HG02981 (cell line): ENCODE results near the gene CAMLG.
"Not testable (repeated sequence)": the region's sequence is repeated elsewhere in the genome, so short reads cannot be mapped to it uniquely, and the experiment has no call there.

Experiments used
- ATAC-seq: cut with Tn5 transposase; IDR thresholded peaks from one replicate; pipeline ENCODE4 v1.9.1; 2021; ENCODE audit warnings: mild to moderate bottlenecking, moderate library complexity; ENCODE audit not compliant: unreplicated experiment

Gene CAMLG

DNA sequence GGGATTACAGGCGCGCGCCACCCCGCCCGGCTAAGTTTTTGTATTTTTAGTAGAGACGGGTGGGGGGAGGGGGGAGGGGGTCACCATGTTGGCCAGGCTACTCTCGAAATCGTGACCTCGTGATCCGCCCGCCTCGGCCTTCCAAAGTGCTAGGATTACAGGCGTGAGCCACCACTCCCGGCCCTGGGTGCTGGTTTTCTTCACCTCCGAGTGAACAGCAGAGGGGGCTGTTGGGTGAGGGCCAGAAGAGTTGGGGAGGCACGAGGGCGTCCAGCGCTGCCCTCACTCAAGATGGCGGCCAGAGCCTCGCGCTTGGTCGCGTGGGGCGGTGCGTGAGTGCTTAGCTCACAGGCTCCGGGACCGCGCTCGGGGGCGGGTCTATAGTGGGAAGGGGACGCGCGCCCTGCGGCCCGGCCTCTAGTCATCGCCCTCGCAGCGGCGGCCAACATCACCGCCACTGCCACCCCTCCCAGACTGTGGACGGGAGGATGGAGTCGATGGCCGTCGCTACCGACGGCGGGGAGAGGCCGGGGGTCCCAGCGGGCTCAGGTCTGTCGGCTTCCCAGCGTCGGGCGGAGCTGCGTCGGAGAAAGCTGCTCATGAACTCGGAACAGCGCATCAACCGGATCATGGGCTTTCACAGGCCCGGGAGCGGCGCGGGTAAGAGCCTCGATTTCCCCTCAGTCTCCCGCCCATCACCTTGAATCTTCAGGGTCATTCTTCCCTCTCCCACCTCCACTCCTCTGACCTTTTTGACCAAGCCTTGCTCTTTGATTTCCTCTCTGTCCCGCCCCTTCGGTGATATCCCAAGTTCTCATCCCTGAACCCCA, at the start of gene CAMLG:
Gene CAMLG, plus strand, starts transcription at position 416 of the 830 bp plus-strand sequence. Its CDS starts 73 bp downstream, at position 489.
- peak; percentile 96 for ATAC-seq

DNA sequence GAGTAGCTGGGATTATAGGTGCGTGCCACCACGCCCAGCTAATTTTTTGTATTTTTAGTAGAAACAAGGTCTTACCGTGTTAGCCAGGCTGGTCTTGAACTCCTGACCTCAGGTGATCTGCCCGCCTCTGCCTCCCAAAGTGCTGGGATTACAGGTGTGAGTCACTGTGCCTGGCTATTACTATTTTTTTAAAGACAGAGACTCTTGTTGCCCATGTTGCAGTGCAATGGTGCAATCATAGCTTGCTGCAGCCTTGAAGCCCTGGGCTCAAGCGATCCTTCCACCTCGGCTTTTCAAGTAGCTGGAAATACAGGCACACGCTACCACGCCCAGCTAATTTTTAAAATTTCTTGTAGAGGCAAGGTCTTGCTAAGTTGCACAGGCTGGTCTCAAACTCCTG, 48.2 kb upstream of the CAMLG start:
- ATAC-seq, result not testable (repeated sequence)

DNA sequence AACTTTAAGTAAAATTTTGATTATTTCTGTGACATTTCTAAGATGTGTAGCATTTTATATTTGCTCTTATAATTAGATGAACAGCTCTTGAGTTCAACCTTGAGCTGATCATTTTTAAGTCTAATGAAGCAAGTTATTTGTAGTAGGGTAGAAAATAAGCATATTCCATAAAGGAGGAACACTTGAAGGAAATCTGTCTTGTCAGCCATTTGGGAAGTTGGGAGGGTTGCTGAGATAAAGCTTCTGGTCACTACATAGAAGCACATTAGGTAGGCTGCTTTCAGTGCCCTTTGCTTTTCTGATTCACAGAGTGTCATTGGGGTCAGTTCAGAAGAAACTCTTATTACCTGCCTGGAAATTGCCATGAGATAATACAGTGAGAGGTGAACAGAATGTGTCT, 45.6 kb upstream of the CAMLG start:
- ATAC-seq, result no peak

DNA sequence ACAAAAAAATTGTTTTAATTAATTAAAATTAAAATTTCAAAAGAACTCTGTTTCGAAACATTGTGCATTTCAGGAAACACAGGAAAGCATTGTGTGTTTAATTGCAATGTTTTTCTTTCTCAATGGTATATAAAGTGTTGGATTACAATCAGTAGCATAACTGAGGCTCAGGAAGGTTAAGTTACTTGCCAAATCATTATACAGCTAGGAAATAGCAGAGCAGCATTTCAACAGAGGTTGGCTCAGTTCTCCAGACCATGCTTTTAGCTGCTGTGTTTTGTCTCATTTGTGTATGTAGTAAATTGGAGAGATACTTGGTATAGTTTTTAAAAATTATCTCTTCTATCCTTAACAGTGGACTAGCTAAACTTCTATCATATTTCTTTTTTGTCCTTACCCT, 30.0 kb upstream of the CAMLG start:
- ATAC-seq, result no peak

DNA sequence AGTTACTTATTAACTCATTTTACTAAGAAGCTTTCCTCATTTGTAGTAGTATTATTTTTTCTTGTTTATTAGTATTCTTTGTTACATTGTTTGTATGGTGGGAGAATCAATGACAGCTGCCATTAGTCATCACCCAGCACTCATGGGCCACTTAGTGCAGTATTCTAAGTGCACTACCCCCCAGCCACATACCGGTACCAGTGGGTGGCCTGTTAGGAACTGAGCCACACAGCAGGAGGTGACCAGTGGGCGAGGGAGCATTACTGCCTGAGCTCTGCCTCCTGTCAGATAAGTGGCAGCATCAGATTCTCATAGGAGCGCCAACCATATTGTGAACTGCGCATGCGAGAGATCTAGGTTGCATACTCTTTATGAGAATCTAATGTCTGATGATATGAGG, 24.2 kb upstream of the CAMLG start:
- ATAC-seq, result no peak

DNA sequence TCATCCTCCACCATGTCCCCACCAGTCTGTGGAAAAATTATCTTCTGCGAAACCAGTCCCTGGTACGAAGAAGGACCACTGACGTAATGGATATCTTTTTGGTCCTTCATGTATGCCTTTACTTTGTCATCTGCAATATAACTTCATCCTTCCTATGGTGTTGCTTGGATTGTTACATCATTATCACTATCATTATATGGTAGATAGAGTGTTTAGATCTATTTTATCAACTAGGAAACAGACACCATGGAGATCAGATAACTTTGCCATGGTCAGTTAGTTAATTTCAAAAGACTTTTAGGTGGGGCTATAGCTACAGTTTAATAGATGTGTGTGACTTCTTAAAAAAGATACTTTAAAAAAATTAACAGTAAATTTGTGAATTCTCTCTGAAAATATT, 23.8 kb upstream of the CAMLG start:
- ATAC-seq, result no peak

DNA sequence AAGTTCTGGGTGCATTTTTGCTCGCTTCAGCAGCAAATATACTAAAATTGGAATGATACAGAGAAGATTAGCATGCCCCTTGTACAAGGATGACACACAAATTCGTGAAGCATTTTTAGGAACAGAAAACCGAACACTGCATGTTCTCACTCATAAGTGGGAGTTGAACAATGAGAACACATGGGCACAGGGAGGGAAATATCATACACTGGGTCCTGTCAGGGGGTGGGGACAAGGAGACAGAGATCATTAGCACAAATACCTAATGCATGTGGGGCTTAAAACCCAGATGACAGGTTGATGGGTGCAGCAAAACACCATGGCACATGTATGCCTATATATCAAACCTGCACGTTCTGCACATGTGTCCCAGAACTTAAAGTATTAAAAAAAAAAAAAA, 22.9 kb upstream of the CAMLG start:
- not testable (repeated sequence) for ATAC-seq

DNA sequence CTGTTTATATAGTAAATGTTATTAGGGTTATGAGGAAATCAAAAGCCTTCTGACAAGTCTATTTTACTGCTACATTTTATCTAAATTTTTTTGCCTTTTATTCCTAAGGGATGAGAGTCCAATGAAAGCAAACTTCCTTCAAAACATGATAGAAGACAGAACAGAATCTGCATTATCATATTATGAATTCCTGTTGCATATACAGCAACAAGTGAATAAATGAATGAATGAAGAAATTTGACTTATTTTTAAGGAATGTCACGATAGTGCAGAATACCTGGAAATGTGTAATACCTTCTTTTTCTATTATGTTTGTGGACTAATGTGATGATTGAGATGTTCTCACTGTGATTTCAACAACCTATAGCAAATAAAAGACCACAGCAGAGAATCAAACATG, 13.5 kb upstream of the CAMLG start:
- ATAC-seq, result no peak

DNA sequence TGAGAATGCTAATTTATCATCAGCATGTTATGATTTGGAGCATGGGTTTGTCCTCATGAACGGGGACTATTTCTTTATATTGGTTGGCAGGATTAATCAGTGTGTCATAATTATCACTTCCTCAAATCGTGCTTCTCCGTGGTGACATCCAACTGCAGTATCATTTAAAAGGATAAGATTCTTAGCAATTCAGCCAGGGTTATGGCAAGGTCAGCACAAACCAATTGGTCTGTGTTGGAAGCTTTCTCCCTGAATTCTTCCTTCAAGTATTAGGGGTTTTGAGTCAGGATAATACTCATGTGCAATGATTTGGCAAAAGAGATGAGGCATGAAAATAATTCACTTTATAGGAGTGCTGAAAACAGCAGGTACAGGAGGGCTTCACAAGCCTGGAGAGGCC, 5.5 kb upstream of the CAMLG start:
- ATAC-seq, result no peak

DNA sequence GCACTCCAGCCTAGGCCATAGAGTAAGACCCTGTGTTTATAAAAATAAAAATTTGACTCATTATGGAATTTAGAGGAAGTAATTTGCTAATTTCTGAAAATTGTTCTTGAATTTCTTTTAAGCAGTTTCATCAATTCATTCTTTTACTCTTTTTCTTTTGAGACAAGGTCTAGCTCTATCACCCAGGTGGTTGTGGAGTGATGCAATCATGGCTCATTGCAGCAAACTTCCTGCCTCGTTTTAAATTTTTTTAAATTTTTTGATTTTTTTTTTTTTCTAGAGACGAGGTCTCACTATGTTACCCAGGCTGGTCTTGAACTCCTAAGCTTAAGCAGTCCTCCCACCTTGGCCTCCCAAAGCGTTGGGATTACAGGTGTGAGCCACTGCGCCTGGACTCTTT, 3.1 kb upstream of the CAMLG start:
- no peak for ATAC-seq

DNA sequence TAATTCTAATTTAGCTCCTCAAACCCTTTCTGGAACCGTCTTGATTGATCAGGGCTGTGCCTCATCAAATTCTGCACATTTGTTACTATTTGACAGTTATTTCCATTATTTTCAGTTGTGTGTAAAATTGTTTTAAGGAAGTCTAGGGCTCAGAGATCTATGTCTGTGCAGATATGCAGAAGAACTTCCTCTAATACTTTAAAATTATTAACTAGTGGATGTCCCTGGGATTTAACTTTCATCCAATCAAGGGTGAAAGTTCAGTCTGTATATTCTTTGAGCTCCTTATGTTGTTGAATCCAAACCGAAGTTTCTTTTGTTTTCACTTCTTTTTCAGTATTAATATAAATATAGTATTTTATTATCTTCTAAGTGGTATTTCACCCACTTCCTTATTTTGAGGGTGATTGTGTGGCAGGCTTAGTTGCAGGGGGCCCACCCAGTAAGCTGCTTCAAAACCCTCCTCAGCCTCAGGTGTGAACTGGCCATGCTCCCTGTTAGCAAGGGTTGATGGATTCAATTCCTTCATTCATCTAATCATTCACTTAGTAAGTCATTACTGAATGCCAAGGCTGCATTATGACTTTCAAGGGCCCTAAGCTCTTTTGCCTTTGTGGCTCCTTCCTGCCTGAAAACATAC, 2.1 kb upstream of the CAMLG start:
- ATAC-seq, result no peak

DNA sequence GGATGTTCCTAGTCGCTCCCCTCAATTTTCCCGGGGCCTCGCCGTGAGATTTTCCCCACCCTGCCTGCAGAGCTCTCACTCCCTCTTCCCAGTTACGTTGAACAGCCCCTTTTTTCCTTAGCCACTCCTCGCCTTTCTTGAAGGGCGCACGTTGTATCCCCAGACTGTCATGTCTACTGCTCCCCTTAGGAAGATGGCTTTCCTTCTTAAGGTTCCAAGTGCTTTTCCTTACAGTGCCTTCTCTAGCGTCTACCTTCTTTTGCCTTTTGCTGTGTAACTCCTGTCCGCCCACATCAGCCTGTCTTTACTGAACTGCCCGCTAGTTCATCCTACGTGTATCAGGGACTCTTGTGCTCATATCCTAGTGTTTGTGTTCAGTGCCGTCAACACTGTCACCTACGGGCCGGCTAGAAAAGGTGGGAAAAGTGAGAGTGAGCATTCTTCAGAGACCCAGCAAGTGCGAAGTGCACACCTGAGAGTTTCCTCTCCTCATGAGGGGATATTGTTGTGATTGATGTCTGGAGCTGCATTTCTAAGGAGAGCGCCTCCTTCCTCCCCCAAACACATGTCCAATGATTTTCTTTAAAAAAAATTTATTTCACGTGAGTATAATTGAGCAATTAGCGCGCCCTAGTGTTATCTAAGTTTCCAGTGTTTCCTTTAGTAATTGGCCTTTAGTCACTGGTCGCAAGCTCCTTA, 764 bp downstream of the CAMLG start:
- ATAC-seq, result no peak

DNA sequence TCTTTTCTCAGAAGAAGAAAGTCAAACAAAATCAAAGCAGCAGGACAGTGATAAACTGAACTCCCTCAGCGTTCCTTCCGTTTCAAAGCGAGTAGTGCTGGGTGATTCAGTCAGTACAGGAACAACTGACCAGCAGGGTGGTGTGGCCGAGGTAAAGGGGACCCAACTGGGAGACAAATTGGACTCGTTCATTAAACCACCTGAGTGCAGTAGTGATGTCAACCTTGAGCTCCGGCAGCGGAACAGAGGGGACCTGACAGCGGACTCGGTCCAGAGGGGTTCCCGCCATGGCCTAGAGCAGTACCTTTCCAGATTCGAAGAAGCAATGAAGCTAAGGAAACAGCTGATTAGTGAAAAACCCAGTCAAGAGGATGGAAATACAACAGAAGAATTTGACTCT, 2.7 kb downstream of the CAMLG start:
- ATAC-seq, result no peak

DNA sequence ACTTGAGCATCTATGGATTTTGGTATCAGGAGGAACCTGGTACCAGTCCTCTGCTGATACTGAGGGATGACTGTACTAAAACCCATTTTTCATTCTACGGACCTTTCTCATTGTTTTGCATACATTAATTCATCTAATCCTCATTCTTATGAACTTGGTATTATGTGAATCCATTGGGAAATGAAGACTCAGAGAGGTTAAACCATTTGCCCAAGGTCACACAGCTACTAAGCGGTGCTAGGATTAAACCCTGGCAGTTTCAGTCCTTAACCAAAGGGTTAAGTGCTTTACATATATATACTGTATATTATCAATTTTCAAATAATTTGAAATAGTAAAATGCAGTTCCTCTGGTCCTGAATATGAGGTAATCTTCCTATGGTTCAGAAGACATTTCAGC, 3.8 kb downstream of the CAMLG start:
- no peak for ATAC-seq

DNA sequence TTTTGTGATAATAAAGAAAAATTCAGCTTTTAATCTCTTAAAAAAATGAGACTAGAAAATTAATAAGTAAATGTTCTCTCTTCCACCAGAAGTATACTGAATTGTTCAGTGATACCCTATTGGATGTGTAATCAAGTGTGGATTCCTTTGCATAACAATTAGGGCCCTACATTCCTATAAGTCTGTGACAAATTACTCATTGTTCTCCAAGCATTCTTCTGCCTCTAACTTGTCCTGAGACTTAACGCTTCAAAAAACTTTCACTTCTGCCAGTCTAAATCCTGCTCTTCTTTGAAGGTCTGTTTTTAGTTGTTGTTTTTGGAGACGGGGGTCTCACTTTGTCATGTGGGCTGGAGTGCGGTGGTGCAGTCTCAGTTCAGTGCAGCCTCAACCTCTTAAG, 11.1 kb downstream of the CAMLG start:
- no peak for ATAC-seq

DNA sequence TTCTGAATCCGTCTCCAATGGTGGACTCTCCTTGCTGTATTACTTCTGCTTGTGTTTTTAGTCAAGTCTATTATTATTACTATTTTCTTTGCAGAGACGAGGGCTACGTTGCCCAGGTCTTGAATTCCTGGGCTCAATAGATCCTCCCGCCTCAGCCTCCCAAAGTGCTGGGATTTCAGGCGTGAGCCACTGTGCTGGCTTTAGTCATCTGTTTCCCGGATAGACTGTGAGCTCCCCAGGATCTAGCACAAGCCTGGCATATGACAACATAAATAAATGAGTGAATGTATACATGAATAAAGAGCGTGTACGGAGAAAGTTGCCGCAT, 19.8 kb downstream of the CAMLG start:
- ATAC-seq, result peak; percentile 24

DNA sequence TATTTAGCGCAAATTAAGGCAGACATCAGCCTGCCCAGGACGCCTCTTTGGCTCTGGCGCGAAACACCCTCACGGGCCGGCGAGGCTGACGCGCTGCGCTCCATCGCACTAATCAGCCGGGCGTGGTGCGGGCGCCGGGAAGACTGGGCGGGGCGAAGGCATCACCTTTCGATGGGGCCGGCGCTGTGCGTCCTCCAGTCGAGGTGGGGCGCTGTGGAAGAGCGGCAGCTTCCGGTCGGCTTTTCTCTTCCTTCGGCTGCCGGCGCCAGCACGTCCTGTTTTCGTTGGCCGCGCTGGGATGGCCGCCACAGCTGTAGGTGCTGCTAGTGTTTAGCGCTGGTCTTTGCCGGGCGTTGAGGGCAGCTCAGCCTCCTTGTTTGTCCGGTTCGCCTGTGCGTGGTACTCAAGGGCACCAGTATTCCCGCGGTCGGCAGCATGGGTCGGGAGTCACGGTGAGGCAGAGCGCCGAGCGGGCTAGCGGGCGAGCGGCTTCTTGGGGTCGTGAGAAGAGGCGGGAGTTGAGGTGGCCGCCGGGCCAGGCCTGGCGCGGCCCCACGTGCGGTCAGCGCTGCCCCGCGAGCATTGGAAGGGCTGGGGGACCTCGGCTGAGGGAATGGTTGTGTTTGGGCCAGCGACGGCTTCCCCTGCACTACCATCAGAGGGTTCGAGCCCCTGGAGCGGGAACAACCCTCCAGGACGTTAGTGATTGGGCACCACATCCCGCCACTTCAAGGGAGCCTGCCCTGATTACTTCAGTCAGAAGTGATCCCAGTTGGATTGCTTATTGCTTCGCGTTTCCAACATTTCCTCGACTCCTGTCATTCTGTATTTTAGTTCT, 20.4 kb downstream of the CAMLG start, which contains the start of gene DDX46:
Gene DDX46, plus strand, starts transcription at position 276 of the 838 bp plus-strand sequence. Its CDS starts 160 bp downstream, at position 436.
- ATAC-seq, result peak; percentile 97

DNA sequence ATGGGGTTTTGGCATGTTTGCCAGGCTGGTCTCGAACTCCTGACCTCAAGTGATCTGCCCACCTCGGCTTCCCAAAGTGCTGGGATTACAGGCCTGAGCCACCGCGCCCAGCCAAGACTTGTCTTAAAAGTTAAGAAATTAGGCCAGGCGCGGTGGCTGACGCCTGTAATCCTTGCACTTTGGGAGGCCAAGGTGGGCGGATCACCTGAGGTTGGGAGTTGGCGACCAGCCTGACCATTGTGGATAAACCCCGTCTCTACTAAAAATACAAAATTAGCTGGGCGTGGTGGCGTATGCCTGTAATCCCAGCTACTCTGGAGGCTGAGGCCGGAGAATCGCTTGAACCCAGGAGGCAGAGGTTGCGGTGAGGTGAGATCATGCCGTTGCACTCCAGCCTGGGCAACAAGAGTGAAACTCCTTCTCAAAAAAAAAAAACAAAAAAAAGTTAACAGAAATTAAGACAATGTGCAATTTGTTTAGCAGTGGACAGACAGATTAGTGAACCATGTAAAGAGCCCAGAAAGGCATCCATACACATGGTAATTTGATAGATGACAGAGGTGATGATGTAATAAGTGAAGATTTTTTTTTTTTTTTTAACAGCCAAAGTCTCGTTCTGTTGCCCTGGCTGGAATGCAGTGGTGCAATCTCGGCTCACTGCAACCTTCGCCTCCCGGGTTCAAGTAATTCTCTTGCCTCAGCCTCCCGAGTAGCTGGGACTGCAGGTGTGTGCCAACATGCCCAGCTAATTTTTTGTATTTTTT, 29.4 kb downstream of the CAMLG start:
- ATAC-seq, result not testable (repeated sequence)

DNA sequence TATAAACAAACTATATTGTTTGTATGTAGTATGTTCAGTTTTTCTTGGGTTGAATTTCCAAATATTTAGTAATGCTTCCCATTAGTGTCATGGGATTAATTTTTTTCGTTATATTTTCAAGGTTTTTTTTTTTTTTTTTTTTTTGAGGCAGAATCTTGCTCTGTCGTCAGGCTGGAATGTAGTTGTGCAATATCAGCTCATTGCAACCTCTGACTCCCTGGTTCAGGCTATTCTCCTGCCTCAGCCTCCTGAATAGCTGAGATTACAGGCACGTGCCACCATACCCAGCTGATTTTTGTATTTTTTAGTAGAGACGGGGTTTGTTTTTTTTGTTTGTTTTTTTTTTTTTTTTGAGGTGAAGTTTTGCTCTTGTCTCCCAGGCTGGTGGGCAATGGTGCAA, 30.9 kb downstream of the CAMLG start:
- no peak for ATAC-seq

DNA sequence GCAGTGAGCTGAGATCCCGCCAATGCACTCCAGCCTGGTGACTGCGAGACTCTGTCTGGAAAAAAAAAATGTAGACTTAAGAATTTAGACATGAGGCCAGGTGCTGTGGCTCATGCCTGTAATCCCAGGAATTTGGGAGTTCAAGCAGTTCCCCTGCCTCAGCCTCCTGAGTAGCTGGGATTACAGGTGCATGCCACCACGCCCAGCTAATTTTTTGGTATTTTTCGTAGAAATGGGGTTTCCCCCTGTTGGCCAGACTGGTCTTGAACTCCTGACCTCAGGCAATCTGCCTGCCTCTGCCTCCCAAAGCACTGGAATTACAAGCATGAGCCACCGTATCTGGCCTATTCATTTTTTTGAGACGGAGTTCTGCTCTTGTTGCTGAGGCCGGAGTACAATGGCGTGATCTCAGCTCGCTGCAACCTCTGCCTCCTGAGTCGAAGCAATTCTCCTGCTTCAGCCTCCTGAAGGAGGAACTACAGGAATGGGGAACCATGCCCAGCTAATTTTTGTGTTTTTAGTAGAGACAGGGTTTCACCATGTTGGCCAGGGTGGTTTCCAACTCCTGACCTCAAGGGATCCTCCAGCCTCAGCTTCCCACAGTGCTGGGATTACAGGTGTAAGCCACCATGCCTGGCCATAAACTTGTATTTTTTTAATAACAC, 34.2 kb downstream of the CAMLG start:
- no peak for ATAC-seq
